Stimulated activated effector memory CD8-positive, alpha-beta T cell treated with anti-CD3 and anti-CD28 coated beads, Interleukin-12 subunit alpha, Interleukin-12 subunit beta, amount 100 ng/mL, for 72 hours (primary cell): ENCODE measurements around the gene SLC25A47.
A peak's percentile ranks its signal among the peaks of the same experiment; 100 is the strongest.

Source experiments
- ATAC-seq: fragments of 150-1000 bp; cut with Tn5 transposase; 2 replicates; pipeline ENCODE4 v1.10.0; 2021
- DNase-seq, 2 donors: peaks; one replicate each; pipeline ENCODE4 v3.0.0; 2021 to 2022; ENCODE audit warnings: low spot score in 2 of 2
- H3K27ac Mint-ChIP-seq: one replicate; pipeline ENCODE4 v1.8.0; 2022; ENCODE audit warnings: mild to moderate bottlenecking, mixed read lengths
- H3K36me3 Mint-ChIP-seq: one replicate; pipeline ENCODE4 v1.8.0; 2022; ENCODE audit warnings: mild to moderate bottlenecking, mixed read lengths
- H3K4me1 Mint-ChIP-seq: one replicate; pipeline ENCODE4 v1.8.0; 2022; ENCODE audit warnings: mixed read lengths
- H3K4me3 Mint-ChIP-seq: one replicate; pipeline ENCODE4 v1.8.0; 2022; ENCODE audit warnings: mild to moderate bottlenecking, mixed read lengths
- H3K9me3 Mint-ChIP-seq: one replicate; pipeline ENCODE4 v1.8.0; 2022; ENCODE audit warnings: mixed read lengths

The SLC25A47 gene

DNA sequence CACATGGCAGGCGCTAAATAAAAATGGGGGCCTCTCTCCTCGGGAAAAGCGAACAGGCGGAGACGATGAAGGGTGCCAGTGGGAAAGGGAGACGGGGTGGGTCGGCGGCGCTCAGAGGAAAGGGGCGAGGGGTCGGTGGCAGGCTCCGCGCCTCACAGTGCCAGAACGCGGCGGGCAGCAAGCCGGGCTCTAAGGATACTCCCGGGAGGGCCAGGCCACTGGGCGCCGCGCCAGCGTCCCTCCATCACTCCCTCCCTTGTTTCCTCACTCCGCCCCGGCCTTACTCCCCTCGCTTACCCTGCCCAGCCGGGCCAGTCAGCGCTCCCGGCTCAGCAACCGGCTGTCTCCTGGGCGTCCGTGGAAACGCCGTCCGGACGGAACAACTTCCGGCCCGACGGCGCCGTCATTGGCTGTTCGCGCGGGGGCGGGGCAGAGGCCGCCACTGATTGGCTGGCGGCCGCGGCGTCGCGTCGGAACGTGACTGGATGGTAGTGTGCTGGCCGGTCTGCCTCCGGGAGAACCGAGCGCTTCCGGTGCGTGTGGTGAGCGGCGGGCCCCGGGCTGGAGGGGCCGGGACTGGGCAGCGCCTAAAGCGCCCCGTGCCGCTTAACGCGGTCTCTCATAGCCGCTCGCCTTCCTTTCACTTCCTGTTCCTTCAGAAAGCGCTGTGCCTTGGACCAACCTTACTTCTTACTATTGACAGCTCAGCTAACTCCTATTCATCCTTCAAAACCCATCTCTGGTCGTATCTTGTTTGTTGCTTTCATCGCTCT is 53.0 kb downstream of the SLC25A47 start, which contains the start of gene WDR25:
WDR25 (plus strand) TSS at position 523 of the 773 bp plus-strand sequence.
- H3K4me1 Mint-ChIP-seq = peaks cover 57% of the 10 kb centered on the region
- H3K27ac Mint-ChIP-seq = peak within 1 kb of the TSS; percentile 99

DNA sequence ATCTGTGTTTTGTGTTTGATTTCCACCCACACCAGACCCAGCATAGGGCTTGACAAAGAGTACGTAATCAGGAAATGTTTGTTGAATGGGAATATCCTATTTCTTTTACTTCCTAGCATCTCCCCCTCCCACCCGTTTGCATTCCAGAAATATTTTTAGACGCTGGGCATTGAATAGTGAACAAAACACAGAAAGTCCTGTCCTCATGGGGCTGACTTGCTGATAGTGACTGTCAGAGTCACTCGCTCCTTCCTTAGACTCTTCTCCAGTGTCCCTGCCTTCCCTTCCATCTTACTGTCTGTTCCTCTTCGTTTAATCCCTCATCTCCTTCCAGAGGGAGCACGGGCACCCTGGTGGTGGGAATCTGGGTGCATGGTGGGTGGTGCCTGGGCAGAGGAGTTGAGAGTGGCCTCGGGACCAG is 53.6 kb downstream of the SLC25A47 start:
- no peak for ATAC-seq

More for the DNA sequence above, 53.0 kb downstream of the SLC25A47 start, which contains the start of gene WDR25:
- H3K9me3 Mint-ChIP-seq = no peaks in the 10 kb centered on the region
- DNase-seq (peak; percentile 94 to 95), ATAC-seq (peak; percentile 85)
- H3K36me3 Mint-ChIP-seq = peaks cover 55% of the 10 kb centered on the region
- H3K4me3 Mint-ChIP-seq = peak within 1 kb of the TSS; percentile 95

More for the DNA sequence above, 53.6 kb downstream of the SLC25A47 start:
- Mint-ChIP-seq H3K4me3 (peak overlapping the region; percentile 95), H3K9me3 (no peaks in the 10 kb centered on the region), H3K36me3 (peaks cover 49% of the 10 kb centered on the region), H3K27ac (peak overlapping the region; percentile 99), H3K4me1 (peaks cover 54% of the 10 kb centered on the region)
- no peak for DNase-seq
